Measurements from ENCODE around the gene ZNF260. TPM values are rescaled to one million over a fixed set of nuclear protein-coding genes. Genes with fewer than 3 reads are reported as not detected.

The ZNF260 gene
- total and polyA plus RNA-seq, 8 donors = 1.4 to 9.0 (median 2.7) TPM

GRCh38 chr19:36489920-36490415 is 38.1 kb downstream of the ZNF260 start:
- DNase-seq (peak in 3 of 6 donors; percentile 63 to 82 (median 75)), ATAC-seq (peak in 2 of 4 donors; percentile 4 to 5), FAIRE-seq (no peak)
- peaks cover 0 to 7% (median 0%) of the 10 kb centered on the region in 3 donors for H3K4me1 ChIP-seq
- H3K27me3 ChIP-seq = no peaks in the 10 kb centered on the region
- intact Hi-C loops (cut with DNase I) = no loop called here
- TF ChIP-seq, protein P1, sequence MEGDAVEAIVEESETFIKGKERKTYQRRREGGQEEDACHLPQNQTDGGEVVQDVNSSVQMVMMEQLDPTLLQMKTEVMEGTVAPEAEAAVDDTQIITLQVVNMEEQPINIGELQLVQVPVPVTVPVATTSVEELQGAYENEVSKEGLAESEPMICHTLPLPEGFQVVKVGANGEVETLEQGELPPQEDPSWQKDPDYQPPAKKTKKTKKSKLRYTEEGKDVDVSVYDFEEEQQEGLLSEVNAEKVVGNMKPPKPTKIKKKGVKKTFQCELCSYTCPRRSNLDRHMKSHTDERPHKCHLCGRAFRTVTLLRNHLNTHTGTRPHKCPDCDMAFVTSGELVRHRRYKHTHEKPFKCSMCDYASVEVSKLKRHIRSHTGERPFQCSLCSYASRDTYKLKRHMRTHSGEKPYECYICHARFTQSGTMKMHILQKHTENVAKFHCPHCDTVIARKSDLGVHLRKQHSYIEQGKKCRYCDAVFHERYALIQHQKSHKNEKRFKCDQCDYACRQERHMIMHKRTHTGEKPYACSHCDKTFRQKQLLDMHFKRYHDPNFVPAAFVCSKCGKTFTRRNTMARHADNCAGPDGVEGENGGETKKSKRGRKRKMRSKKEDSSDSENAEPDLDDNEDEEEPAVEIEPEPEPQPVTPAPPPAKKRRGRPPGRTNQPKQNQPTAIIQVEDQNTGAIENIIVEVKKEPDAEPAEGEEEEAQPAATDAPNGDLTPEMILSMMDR (IDR thresholded peaks at IDR 0.05) = no peak
- H3K36me3 ChIP-seq = no peaks in the 10 kb centered on the region
- H3K4me3 ChIP-seq = peak overlapping the region; percentile 51 to 78 (median 66)
- H3K9me3 ChIP-seq = no peaks in the 10 kb centered on the region
- 2% methylated on average over 15 of the region's 15 CpGs for WGBS, 2 donors
- peak overlapping the region; percentile 74 to 95 (median 84) for H3K27ac ChIP-seq

- FAIRE-seq = no peak
These were observed 38.8 kb downstream of the ZNF260 start, which contains the start of gene ZNF566 for GRCh38 chr19:36489118-36489919. ZNF566 (minus strand) TSS chr19:36489561; CDS start chr19:36476557, 13,004 bp downstream.

DNA sequence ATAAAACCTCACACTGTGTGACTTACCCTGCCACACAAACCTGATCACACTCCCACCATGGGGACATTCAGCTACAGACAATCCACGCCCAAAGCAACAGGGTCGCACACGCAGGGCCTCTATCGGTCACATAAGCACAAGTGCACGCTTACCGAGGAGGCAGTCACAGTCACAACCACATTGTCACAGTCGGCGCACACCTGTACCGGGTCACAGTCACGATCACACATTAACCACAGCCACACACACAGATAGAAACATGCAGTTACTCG is 39.3 kb downstream of the ZNF260 start:
- TF ChIP-seq, protein P1 (IDR thresholded peaks at IDR 0.05) = no peak
- Histone ChIP-seq H3K27me3 (no peaks in the 10 kb centered on the region), H3K36me3 (no peaks in the 10 kb centered on the region), H3K4me1 (peaks cover 0 to 7% (median 0%) of the 10 kb centered on the region in 3 donors), H3K27ac (peak overlapping the region; percentile 74 to 95 (median 84)), H3K9me3 (no peaks in the 10 kb centered on the region), H3K4me3 (peak overlapping the region; percentile 51 to 78 (median 66))
- ATAC-seq (peak in 2 of 4 donors; percentile 34 to 46), DNase-seq (peak in 2 of 6 donors; percentile 36 to 53), FAIRE-seq (no peak)
- intact Hi-C loops (cut with DNase I) = no loop called here
- 0% methylated on average over 11 of the region's 11 CpGs for WGBS, 2 donors

More at GRCh38 chr19:36489118-36489919, 38.8 kb downstream of the ZNF260 start, which contains the start of gene ZNF566:
- peak; percentile 84 to 94 (median 90) for DNase-seq
- no peaks in the 10 kb centered on the region for H3K36me3 ChIP-seq
- peak within 1 kb of the TSS; percentile 74 to 95 (median 84) for H3K27ac ChIP-seq
- H3K9me3 ChIP-seq = no peaks in the 10 kb centered on the region
- no peaks in the 10 kb centered on the region for H3K27me3 ChIP-seq
- 0% methylated on average over 53 of the region's 53 CpGs for WGBS, 2 donors
- TF ChIP-seq, protein P1 (IDR thresholded peaks at IDR 0.05) = no peak
- peak within 1 kb of the TSS; percentile 51 to 78 (median 66) for H3K4me3 ChIP-seq
- intact Hi-C loops (cut with DNase I) = no loop called here
- H3K4me1 ChIP-seq = peaks cover 0 to 7% (median 0%) of the 10 kb centered on the region in 3 donors
- peak; percentile 94 to 99 (median 98) for ATAC-seq

- FAIRE-seq (no peak), DNase-seq (no peak), ATAC-seq (no peak)
- Histone ChIP-seq H3K27me3 (no peaks in the 10 kb centered on the region), H3K27ac (peak overlapping the region in 3 of 4 donors; percentile 78 to 95 (median 90)), H3K36me3 (no peaks in the 10 kb centered on the region), H3K9me3 (no peaks in the 10 kb centered on the region), H3K4me1 (peaks cover 0 to 7% (median 0%) of the 10 kb centered on the region in 3 donors), H3K4me3 (peak overlapping the region; percentile 51 to 78 (median 66))
- TF ChIP-seq, protein P1 (IDR thresholded peaks at IDR 0.05) = no peak
- 40 to 46% methylated on average over 9 of the region's 9 CpGs for WGBS, 2 donors
- intact Hi-C loops (cut with DNase I) = no loop called here
These were observed 39.8 kb downstream of the ZNF260 start for GRCh38 chr19:36488118-36488845.

Data from pancreas (tissue), 10 donors.